Adrenal gland (tissue), 12 donors: Measurements from ENCODE around the gene VWA8. TPM values are rescaled to one million over a fixed set of nuclear protein-coding genes. Genes with fewer than 3 reads are reported as not detected.
"Not testable (repeated sequence)": the region's sequence is repeated elsewhere in the genome, so short reads cannot be mapped to it uniquely, and the experiment has no call there.

ENCODE experiments used
- DNase-seq, 7 donors: peaks; one replicate each; pipeline ENCODE4 v3.0.0-alpha.2; 2019 to 2020
- H3K27ac ChIP-seq, 5 donors: fragments of 200-600 bp; sonication (generic) in 4 of 5; 1 replicate in 3 of 5; 2 replicates in 2 of 5; pipeline versions ENCODE4 v1.5.1 to v1.8.0; 2016 to 2020; ENCODE audit warnings: mild to moderate bottlenecking in 1 of 5
- H3K27me3 ChIP-seq: fragments of 200-600 bp; 2 replicates; pipeline ENCODE4 v1.8.0; 2021
- H3K36me3 ChIP-seq, 2 donors: fragments of 200-600 bp; replicated peaks in 1 of 2; 1 replicate in 1 of 2; 2 replicates in 1 of 2; pipeline versions ENCODE4 v1.5.1 to v1.8.0; 2018 to 2022
- H3K4me1 ChIP-seq, 2 donors: fragments of 200-600 bp; replicated peaks in 1 of 2; 1 replicate in 1 of 2; 2 replicates in 1 of 2; pipeline versions ENCODE4 v1.5.1 to v1.8.0; 2018 to 2021
- H3K4me3 ChIP-seq, 4 donors: fragments of 200-600 bp; sonication (generic) in 3 of 4; one replicate each; pipeline ENCODE4 v1.5.1; 2016 to 2018
- H3K9me3 ChIP-seq, 3 donors: fragments of 200-600 bp; sonication (generic) in 1 of 3; replicated peaks in 1 of 3; 1 replicate in 2 of 3; 2 replicates in 1 of 3; pipeline versions ENCODE4 v1.5.1 to v1.8.0; 2016 to 2021
- CTCF ChIP-seq, 6 experiments: fragments of 450-650 bp in 4 of 6; fragments of 200-600 bp in 2 of 6; sonication (generic) in 1 of 6; IDR thresholded peaks; 1 replicate in 5 of 6; 2 replicates in 1 of 6; pipeline versions ENCODE4 v1.5.1 to v1.8.0; 2016 to 2021; ENCODE audit warnings: antibody characterized with exemption in 6 of 6, mild to moderate bottlenecking in 2 of 6, moderate library complexity in 1 of 6
- POLR2A ChIP-seq, 2 donors: fragments of 450-650 bp; IDR thresholded peaks; one replicate each; pipeline ENCODE4 v1.6.1; 2017; ENCODE audit warnings: antibody characterized with exemption in 2 of 2, mild to moderate bottlenecking in 2 of 2, moderate library complexity in 1 of 2
- WGBS, 4 donors: extraction: QIAGEN DNeasy Blood & Tissue Kit in 2 of 4; methylation state at CpG; one replicate each; pipeline versions ENCODE4 v1.1.5 to v1.1.7; 2013 to 2017; 5-methylcytosine and 5-hydroxymethylcytosine counted together
- intact Hi-C, 2 donors: fragments of 100-400 bp; cut with DNase I; formaldehyde crosslinking; loops; one replicate each; pipeline versions ENCODE4 v1.14.1 to v1.15.0; 2022 to 2023
- polyA plus RNA-seq, 3 donors: library from polyadenylated mRNA; stranded (reverse); fragments of 200-250 nt in 2 of 3; fragments of 350-450 nt in 1 of 3; fragmentation: Illumina TruSeq in 1 of 3; extraction: RNeasy Lipid Tissue Mini Kit (QIAGEN cat#74804) in 1 of 3; gene quantifications; one replicate each; pipeline ENCODE4 v1.2.3, GENCODE V29; 2013 to 2014
- total RNA-seq, 9 donors: library from RNA; depleted of rRNA in 4 of 9; stranded (reverse); fragments of >200 nt in 4 of 9; fragments of 120-200 nt in 1 of 9; fragmentation: NEBNext Ultra II Directional in 1 of 9; extraction: Animal tissue kit (Norgen Biotek cat#: 25700) in 1 of 9; gene quantifications; one replicate each; pipeline versions ENCODE4 v1.1.0 to v1.2.4, GENCODE V29; 2013 to 2023
- donor health status: healthy with polysubstance abuse.
- donor health status: Bipolar disorder and iron deficiency.
- donor health status: DM: yes; HTN: yes; CAD: no.
- donor health status: DM: no; HTN: no; CAD: no.
- donor health status: DM: no; HTN: no; CAD: no.
- donor health status: DM: yes; HTN: yes; CAD: no.

VWA8 gene
- total and polyA plus RNA-seq, 12 donors, result 8.1 to 45.4 (median 31.4) TPM

DNA sequence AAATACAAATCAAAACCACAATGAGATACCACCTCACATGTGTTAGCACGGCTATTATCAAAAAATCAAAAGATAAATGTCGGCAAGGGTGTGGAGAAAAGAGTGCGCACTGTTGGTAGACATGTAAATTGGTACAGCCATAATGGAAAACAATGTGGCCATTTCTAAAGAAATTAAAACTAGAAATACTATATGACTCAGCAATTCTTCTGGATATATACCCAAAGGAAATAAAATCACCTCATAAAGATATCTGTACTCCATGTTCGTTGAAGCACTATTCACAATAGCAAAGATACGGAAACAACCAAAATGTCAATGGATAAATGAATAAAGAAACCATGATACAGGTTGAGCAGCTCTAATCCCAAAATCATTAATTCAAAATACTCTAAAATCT lies 30.8 kb downstream of the VWA8 start:
- WGBS, 4 donors, result 97 to 100% (median 98%) methylated on average over 5 of the region's 5 CpGs
- intact Hi-C loops, result no loop called here

GRCh38 chr13:41928323-41928722 lies 32.6 kb downstream of the VWA8 start:
- H3K27me3 ChIP-seq, result no peaks in the 10 kb centered on the region
- WGBS, 4 donors, result 34 to 44% (median 40%) methylated on average over 2 of the region's 2 CpGs
- no peak for DNase-seq
- no peaks in the 10 kb centered on the region for H3K36me3 ChIP-seq
- TF ChIP-seq POLR2A (IDR thresholded peaks at IDR 0.05) (no peak), CTCF (IDR thresholded peaks at IDR 0.05) (no peak)
- peaks cover 0 to 12% of the 10 kb centered on the region in 2 donors for H3K4me1 ChIP-seq
- peak overlapping the region in 2 of 5 donors; percentile 38 to 52 for H3K27ac ChIP-seq
- peak overlapping the region in 2 of 4 donors; percentile 7 to 46 for H3K4me3 ChIP-seq
- intact Hi-C loops, result no loop called here
- H3K9me3 ChIP-seq, result peaks cover 0 to 18% (median 0%) of the 10 kb centered on the region in 3 donors

More for the DNA sequence above, 30.8 kb downstream of the VWA8 start:
- TF ChIP-seq CTCF (IDR thresholded peaks at IDR 0.05) (no peak), POLR2A (IDR thresholded peaks at IDR 0.05) (no peak)
- H3K4me3 ChIP-seq, result no peak overlapping the region
- no peaks in the 10 kb centered on the region for H3K27me3 ChIP-seq
- no peak for DNase-seq
- no peaks in the 10 kb centered on the region for H3K36me3 ChIP-seq
- H3K4me1 ChIP-seq, result peaks cover 0 to 12% of the 10 kb centered on the region in 2 donors
- peaks cover 0 to 11% (median 0%) of the 10 kb centered on the region in 3 donors for H3K9me3 ChIP-seq
- H3K27ac ChIP-seq, result no peak overlapping the region

- 92 to 99% (median 97%) methylated on average over 2 of the region's 2 CpGs for WGBS, 4 donors
Observed at GRCh38 chr13:41925014-41925413, 35.9 kb downstream of the VWA8 start.

DNA sequence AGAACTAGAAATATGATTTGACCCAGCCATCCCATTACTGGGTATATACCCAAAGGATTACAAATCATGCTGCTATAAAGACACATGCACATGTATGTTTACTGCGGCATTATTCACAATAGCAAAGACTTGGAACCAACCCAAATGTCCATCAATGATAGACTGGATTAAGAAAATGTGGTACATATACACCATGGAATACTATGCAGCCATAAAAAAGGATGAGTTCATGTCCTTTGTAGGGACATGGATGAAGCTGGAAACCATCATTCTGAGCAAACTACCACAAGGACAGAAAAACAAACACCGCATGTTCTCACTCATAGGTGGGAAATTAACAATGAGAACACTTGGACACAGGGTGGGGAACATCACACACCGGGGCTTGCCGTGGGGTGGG lies 38.0 kb downstream of the VWA8 start:
- H3K4me3 ChIP-seq, H3K36me3 ChIP-seq, H3K4me1 ChIP-seq, DNase-seq, H3K27ac ChIP-seq, intact Hi-C loops, H3K27me3 ChIP-seq: not testable (repeated sequence)
- WGBS, 4 donors, result 91 to 100% (median 96%) methylated on average over 4 of the region's 4 CpGs
- H3K9me3 ChIP-seq, result peaks cover 0 to 18% (median 0%) of the 10 kb centered on the region in 3 donors

More at GRCh38 chr13:41925014-41925413, 35.9 kb downstream of the VWA8 start:
- DNase-seq, result no peak
- Histone ChIP-seq H3K36me3 (no peaks in the 10 kb centered on the region), H3K4me3 (no peak overlapping the region), H3K27ac (no peak overlapping the region), H3K27me3 (no peaks in the 10 kb centered on the region), H3K9me3 (peaks cover 0 to 18% (median 0%) of the 10 kb centered on the region in 3 donors), H3K4me1 (peaks cover 0 to 12% of the 10 kb centered on the region in 2 donors)
- intact Hi-C loops, result no loop called here
- TF ChIP-seq POLR2A (IDR thresholded peaks at IDR 0.05) (no peak), CTCF (IDR thresholded peaks at IDR 0.05) (no peak)
